ENCODE results near the gene OR2T4.

OR2T4 gene

DNA sequence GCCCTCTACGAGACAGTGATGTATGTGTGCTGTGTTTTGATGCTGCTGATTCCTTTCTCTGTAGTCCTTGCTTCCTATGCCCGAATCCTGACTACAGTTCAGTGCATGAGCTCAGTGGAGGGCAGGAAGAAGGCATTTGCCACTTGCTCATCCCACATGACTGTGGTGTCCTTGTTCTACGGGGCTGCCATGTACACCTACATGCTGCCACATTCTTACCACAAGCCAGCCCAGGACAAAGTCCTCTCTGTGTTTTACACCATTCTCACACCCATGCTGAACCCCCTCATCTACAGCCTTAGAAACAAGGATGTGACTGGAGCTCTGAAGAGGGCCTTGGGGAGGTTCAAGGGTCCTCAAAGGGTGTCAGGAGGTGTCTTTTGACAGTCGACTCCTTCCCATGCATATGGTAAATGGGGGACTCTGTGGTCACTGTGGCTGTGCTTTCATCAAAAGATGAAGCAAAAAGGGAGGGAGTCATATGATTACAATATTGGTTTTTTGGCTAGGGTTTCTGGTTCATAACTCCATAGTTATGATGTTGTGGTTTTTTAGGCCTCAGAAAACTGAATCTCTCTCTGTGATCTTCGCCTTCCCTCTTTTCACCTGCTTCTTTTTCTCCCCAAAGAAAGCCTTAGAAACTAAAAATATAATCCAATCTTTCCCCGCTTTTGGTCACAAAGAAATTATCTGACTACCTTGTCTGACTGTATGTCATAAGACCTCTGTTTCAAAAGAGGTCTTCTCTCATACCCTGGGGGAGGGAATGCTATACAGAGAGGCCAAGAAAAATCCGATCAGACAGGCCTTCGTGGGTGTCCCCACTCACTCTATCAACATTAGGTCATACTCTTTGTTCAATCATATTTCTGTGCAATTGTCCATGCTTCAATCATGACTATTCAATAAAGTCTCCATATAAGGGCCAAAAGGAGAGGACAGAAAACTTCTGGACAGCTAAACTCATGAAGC lies 45.5 kb downstream of the OR2T4 start:
- TF ChIP-seq TAF1 (IDR thresholded peaks at IDR 0.05; ENCODE audit: low read depth) (no peak), CEBPB (IDR thresholded peaks at IDR 0.05) (no peak), YY1 (IDR thresholded peaks at IDR 0.05; ENCODE audit: low read depth) (no peak), RAD21 (IDR thresholded peaks at IDR 0.05; ENCODE audit: low read depth) (no peak), EP300 (IDR thresholded peaks at IDR 0.05; ENCODE audit: borderline replicate concordance) (no peak), TCF12 (IDR thresholded peaks at IDR 0.05; ENCODE audit: low read depth) (no peak)
- TF ChIP-seq, protein P1, sequence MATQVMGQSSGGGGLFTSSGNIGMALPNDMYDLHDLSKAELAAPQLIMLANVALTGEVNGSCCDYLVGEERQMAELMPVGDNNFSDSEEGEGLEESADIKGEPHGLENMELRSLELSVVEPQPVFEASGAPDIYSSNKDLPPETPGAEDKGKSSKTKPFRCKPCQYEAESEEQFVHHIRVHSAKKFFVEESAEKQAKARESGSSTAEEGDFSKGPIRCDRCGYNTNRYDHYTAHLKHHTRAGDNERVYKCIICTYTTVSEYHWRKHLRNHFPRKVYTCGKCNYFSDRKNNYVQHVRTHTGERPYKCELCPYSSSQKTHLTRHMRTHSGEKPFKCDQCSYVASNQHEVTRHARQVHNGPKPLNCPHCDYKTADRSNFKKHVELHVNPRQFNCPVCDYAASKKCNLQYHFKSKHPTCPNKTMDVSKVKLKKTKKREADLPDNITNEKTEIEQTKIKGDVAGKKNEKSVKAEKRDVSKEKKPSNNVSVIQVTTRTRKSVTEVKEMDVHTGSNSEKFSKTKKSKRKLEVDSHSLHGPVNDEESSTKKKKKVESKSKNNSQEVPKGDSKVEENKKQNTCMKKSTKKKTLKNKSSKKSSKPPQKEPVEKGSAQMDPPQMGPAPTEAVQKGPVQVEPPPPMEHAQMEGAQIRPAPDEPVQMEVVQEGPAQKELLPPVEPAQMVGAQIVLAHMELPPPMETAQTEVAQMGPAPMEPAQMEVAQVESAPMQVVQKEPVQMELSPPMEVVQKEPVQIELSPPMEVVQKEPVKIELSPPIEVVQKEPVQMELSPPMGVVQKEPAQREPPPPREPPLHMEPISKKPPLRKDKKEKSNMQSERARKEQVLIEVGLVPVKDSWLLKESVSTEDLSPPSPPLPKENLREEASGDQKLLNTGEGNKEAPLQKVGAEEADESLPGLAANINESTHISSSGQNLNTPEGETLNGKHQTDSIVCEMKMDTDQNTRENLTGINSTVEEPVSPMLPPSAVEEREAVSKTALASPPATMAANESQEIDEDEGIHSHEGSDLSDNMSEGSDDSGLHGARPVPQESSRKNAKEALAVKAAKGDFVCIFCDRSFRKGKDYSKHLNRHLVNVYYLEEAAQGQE (IDR thresholded peaks at IDR 0.05; ENCODE audit: low read depth): no peak
